Stomach (tissue), 4 donors: Measurements from ENCODE around the gene DCDC2.

Experiments used
- EP300 ChIP-seq: sonication (generic); formaldehyde crosslinking; IDR thresholded peaks from one replicate; pipeline ENCODE4 v1.6.1; 2017; ENCODE audit warnings: antibody characterized with exemption
- TF ChIP-seq, protein P1 (sequence below), 7 experiments: fragments of 450-650 bp in 4 of 7; fragments of 200-600 bp in 3 of 7; sonication (generic) in 3 of 7; IDR thresholded peaks; one replicate each; pipeline ENCODE4 v1.5.1; 2016 to 2019; ENCODE audit warnings: antibody characterized with exemption in 7 of 7, control low read depth in 2 of 7, mild to moderate bottlenecking in 1 of 7

DNA sequence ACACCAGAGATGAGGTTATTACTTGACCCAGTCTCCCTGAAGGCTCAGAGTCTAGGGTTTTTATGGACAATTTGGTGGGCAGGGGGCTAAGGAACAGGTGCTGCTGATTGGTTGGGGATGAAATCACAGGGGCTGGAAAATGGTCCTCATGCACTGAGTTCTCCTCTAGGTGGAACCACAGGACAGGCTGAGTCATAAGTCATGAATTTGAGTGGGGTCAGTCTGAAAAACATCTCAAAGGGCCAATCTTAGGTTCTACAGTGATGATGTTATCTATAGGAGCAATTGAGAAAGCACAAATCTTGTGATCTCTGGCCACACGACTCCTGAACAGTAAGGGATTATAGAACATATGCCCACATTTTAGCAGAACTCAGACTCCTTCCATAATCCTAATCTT, 39.0 kb upstream of the DCDC2 start:
- no peak for TF ChIP-seq EP300
- TF ChIP-seq, protein P1, sequence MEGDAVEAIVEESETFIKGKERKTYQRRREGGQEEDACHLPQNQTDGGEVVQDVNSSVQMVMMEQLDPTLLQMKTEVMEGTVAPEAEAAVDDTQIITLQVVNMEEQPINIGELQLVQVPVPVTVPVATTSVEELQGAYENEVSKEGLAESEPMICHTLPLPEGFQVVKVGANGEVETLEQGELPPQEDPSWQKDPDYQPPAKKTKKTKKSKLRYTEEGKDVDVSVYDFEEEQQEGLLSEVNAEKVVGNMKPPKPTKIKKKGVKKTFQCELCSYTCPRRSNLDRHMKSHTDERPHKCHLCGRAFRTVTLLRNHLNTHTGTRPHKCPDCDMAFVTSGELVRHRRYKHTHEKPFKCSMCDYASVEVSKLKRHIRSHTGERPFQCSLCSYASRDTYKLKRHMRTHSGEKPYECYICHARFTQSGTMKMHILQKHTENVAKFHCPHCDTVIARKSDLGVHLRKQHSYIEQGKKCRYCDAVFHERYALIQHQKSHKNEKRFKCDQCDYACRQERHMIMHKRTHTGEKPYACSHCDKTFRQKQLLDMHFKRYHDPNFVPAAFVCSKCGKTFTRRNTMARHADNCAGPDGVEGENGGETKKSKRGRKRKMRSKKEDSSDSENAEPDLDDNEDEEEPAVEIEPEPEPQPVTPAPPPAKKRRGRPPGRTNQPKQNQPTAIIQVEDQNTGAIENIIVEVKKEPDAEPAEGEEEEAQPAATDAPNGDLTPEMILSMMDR (IDR thresholded peaks at IDR 0.05), result no peak
